Activated CD8-positive, alpha-beta memory T cell treated with anti-CD3 and anti-CD28 coated beads for 36 hours (primary cell): ENCODE data around the gene TPM3. TPM values are rescaled to one million over a fixed set of nuclear protein-coding genes. Genes with fewer than 3 reads are reported as not detected.

Experiments
- CTCF ChIA-PET: fragments of 350-600 bp; sonication (Branson Sonifier 250); formaldehyde crosslinking; loops from one replicate; lab custom pipeline; 2021; ENCODE audit warnings: antibody characterized with exemption; lab: Charles Lee
- POLR2A ChIA-PET: fragments of 350-600 bp; sonication (Branson Sonifier 250); formaldehyde crosslinking; loops from one replicate; lab custom pipeline; 2021; ENCODE audit warnings: antibody characterized with exemption; lab: Charles Lee
- total RNA-seq, 2 experiments: library from RNA; stranded (reverse); gene quantifications; one replicate each; pipeline ENCODE4 v1.2.3, GENCODE V29; 2021

The TPM3 gene
- total RNA-seq, 2 experiments from 2014 or later, result 796 to 807 TPM

DNA sequence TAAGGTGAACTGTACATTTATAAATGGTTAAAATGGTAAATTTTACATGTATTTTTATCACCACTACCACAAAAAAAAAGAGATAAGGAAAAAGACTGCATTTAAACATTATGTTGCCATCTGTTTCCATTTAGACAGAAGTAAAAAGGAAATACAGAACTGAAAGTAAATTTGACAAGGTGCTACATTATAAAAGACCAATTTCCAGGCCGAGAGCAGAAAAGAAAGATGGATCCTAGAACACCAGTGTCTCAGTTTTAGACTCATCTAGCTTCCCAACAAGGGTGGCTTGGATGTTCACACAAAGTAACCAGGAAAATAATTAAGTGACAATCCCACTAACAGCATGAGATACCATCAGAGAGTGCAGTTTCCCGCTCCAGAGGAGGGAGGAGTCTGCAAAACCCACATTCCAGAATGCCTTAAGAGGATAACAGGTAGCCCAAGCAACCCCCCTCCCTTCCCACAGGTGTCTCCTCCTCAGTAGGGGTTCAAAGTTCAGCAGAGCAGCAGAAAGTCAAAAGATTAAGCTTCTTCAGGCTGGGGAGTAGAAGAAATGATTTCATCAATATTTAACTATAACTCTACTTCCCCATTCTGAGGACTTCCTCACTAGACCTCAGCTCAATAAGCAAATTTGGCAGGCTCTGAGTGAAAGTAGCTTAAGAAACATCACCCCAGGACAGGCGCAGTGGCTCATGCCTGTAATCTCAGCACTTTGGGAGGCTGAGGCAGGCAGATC lies 11.8 kb downstream of the TPM3 start:
- CTCF ChIA-PET, result no interaction called here
- POLR2A ChIA-PET, result interaction anchor here (0.5 to 0.6 kb wide), 3 partner anchors 40 to 287 kb away, joined by 3 to 9 read pairs (median 4); partner anchors contain the start of gene UBAP2L

DNA sequence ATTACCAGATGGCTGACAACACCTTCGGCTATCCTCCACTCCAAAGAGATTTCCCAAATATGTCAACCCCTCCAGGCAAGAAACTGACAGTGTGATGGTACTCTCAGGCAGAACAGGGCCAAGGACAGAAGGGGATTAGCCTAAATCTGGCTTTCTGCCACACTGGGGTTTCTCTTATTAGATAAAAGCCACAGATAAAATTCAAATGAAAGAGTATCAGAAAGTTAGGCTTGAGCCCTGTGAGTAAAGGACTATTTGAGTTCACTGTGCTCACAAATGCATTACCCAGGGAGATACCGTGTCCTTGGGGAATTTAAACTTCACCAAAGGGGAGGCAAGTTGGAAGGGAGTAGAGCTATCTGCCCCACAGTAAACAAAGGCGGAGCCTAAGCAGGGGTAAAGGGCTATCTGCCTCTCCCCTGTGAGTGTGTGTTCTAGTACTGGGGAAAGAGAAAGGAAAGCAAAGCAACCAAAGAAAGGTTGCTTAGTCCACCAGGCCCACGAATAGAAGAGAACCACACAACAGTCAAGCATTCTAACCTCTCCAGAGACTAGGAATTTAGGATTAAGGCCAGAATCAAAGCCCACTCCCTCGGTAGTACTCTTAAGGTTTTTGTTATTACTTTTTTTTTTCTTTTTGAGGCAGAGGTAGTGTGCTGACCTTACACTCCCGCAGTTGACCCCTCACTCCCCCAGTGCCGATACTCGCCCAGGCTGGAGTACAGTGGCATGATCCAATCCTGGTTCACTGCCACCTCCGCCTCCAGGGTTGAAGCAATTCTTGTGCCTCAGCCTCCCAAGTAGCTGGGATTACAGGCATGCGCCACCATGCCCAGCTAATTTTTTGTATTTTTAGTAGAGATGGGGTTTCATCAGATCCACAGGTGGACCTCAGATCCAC lies 12.7 kb downstream of the TPM3 start:
- POLR2A ChIA-PET, result interaction anchor here (0.6 to 0.7 kb wide), 2 partner anchors 157 to 182 kb away, joined by 3 to 4 read pairs; no protein-coding TSS in a partner anchor
- CTCF ChIA-PET, result no interaction called here

DNA sequence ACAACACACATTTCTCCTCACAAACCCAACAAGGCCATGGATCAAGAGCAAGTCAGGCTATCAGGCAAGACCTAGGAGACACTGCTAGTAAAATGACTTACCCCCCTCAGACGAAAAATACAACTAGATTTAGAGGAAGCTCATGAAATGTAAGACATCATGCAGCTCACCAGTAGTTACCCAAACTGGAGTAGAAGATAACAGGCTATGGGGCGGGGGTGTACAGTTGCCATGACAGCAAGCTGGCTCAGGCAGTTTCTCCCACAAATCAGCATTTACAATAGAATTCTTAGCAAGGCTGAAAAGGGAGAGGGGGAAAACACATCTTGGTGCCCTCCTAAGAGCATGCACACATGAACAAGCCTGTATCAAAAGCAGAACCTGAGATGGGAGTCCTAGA lies 13.9 kb downstream of the TPM3 start:
- POLR2A ChIA-PET, result no interaction called here
- CTCF ChIA-PET, result no interaction called here

DNA sequence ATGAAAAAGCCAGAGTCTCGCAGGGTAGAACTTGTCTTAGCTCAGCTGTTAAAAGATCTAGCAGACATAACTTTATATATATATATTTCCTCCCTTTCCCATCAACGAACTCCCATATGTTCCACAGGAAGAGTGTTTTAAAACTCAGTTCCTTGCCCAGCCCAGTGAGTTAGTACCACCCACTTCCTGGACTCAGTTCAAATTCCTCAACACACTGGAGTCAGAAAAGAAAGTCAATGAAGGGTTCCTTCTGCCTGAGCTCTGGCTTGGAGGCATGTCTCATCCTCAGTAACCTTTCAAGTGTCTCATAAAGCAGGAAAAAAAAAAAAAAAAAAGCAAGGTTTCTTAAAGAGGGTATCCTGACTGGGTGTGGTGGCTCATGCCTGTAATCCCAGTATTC lies 15.6 kb downstream of the TPM3 start:
- ChIA-PET POLR2A (interaction anchor here (0.6 kb wide), 1 partner anchor 70 kb away, joined by 6 read pairs; no protein-coding TSS in a partner anchor), CTCF (interaction anchor here (0.5 to 1.3 kb wide), 4 partner anchors 10 to 159 kb away, joined by 3 to 4 read pairs (median 3); no protein-coding TSS in a partner anchor)

DNA sequence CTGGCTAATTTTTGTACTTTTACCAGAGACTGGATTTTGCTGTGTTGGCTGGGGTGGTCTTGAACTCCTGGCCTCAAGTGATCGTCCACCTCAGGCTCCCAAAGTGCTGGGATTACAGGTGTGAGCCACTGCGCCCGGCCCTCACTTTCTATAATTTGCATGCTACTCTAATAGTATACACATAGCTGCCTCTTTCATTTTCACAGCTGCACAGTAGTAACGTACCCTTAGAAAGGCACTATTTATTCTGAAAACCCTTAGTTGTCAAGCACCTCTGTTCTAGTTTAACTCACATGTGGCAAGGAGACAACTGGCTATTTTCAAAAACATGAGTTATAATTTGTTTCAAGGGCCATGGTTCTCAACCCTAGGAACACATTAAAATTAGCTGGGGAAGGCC lies 17.2 kb downstream of the TPM3 start:
- POLR2A ChIA-PET, result no interaction called here
- CTCF ChIA-PET, result interaction anchor here (1.5 kb wide), 1 partner anchor 17 kb away, joined by 4 read pairs; no protein-coding TSS in a partner anchor

DNA sequence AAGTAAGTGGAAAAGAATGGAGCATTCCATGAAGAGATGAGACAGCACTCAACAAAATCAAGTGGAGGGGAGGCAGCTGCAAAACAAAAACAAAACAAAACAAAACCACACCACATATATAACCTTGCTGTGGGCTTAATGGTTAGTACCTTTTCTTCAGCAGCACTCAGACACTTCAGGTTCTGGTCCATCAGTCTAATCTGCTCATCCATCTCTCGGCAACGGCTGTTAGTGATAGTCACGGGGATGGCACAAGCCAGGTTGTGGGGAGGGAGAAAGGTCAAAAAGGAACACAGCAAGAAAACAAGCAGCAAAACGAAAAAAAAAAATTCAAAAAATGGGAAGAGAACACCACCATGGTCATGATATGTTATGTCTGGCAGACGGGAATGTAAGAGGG lies 20.0 kb downstream of the TPM3 start:
- ChIA-PET CTCF (interaction anchor here (1.2 to 1.6 kb wide), 2 partner anchors 10 to 14 kb away, joined by 5 to 6 read pairs; no protein-coding TSS in a partner anchor), POLR2A (interaction anchor here (1.7 kb wide), 1 partner anchor 14 kb away, joined by 4 read pairs; no protein-coding TSS in a partner anchor)

DNA sequence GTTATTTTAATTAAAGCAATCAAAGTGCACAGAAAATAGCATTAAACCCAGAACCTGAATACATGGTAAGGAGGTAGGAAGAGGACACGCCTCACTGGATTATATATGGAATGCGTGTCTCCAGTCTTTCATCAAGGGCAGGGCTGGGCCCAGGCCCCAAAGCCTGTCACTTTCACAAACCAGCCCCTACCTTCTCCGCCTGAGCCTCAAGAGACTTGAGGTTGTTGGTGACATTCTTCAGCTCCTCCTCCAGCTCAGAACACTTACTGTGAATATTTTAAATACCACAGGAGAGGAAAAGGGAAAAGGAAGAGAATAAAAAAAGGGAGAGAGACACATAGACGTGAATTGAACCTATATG lies 20.7 kb downstream of the TPM3 start:
- POLR2A ChIA-PET, result interaction anchor here (0.5 to 1.7 kb wide), 4 partner anchors 11 to 326 kb away, joined by 3 to 6 read pairs (median 4); no protein-coding TSS in a partner anchor
- CTCF ChIA-PET, result interaction anchor here (1.2 to 1.6 kb wide), 3 partner anchors 11 to 155 kb away, joined by 4 to 6 read pairs (median 5); partner anchors contain the start of gene ATP8B2

DNA sequence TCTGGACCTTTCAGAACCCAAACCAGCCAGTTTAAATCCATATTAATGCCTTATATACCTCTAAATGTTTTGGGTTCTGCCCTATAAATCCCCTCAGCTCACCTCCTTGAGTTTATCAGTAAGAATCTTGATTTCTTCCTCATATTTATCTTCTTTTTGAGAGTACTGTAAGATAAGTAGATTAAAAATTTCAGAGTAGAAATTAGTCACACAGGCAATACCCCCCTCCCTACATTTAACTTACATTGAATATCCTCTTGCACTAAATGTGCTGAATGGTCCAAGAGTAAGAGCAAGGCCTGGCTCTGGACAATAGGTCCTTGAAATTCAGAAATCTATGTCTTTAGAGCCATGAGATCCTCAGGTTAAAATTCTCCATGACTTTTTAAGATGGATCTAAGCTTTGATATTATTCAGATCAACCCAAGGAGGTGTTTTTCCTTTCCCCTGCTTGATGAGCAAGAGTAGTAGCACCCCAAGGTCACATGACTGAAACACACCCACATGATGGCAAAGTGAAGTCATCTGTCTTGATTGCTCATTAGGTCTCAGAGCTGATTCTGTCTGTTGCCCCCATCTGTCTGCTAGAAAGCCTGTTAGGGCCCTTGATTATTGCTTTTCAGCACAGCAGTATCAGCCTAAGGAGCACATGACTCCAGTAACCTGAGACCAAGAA lies 21.2 kb downstream of the TPM3 start:
- ChIA-PET POLR2A (interaction anchor here (0.5 to 1.7 kb wide), 4 partner anchors 12 to 325 kb away, joined by 3 to 6 read pairs (median 4); no protein-coding TSS in a partner anchor), CTCF (interaction anchor here (1.2 to 1.6 kb wide), 3 partner anchors 11 to 155 kb away, joined by 4 to 6 read pairs (median 5); partner anchors contain the start of gene ATP8B2)

DNA sequence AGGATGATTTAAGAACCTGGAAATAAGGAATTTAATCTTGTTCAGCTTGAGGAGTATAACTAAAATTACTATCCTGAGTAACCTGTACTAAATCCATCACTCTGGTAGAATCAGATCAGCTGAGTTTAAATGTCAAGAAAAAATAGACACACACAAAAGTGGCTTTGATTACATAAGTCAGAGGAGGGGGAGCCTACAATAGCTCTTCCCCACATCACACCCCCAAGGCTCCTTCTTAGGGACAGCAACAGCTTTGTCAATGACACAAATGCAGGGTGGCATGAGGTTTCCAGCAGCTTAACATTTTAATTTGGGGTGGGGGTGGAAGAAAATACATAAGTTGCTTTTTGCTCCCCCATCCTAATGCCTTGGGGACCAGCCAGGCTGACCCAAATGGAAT lies 24.4 kb downstream of the TPM3 start:
- POLR2A ChIA-PET, result no interaction called here

DNA sequence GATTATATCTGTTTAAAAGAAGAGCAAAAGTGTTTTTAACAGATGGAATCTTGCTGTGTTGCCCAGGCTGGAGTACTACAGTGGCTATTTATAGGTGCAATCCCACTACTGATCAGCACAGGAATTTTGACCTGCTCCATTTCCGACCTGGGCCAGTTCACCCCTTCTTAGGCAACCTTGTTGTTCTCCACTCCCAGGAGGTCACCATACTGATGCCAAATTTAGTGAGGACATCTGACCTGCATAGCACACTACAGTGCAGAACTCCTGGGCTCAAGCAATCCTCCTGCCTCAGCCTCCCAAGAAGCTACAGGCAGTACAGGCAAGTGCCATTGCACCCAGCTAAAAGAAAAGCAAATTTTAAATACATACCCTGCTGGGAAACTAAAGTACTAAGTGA lies 25.7 kb downstream of the TPM3 start:
- ChIA-PET CTCF (interaction anchor here (1.1 to 1.7 kb wide), 2 partner anchors 10 to 150 kb away, joined by 3 to 4 read pairs; no protein-coding TSS in a partner anchor), POLR2A (interaction anchor here (0.6 to 0.7 kb wide), 3 partner anchors 9 to 589 kb away, joined by 3 read pairs; no protein-coding TSS in a partner anchor)

More for the DNA sequence above, 24.4 kb downstream of the TPM3 start:
- CTCF ChIA-PET, result no interaction called here

DNA sequence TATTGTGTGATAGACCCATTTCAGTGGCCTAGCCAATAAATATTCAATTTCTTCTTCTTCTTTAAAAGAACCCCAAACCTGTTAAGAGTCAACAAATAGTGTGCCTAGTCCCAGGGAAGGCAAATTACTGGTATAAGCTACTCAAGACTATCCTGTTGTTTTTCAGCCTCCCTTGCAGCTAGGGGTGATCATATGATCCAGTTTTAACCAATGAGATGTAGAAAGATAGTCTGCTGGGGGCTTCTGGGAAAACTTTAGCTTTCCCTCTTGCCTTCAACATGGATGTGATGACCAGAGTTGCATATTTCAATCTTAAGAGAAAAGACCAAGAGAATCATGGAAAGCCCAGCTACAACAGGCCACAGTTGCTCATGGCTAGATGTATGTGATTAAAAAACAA lies 32.3 kb downstream of the TPM3 start:
- ChIA-PET POLR2A (interaction anchor here (1.0 to 1.2 kb wide), 2 partner anchors 16 to 23 kb away, joined by 3 read pairs; no protein-coding TSS in a partner anchor), CTCF (interaction anchor here (0.6 to 1.2 kb wide), 3 partner anchors 60 to 363 kb away, joined by 3 read pairs; no protein-coding TSS in a partner anchor)

DNA sequence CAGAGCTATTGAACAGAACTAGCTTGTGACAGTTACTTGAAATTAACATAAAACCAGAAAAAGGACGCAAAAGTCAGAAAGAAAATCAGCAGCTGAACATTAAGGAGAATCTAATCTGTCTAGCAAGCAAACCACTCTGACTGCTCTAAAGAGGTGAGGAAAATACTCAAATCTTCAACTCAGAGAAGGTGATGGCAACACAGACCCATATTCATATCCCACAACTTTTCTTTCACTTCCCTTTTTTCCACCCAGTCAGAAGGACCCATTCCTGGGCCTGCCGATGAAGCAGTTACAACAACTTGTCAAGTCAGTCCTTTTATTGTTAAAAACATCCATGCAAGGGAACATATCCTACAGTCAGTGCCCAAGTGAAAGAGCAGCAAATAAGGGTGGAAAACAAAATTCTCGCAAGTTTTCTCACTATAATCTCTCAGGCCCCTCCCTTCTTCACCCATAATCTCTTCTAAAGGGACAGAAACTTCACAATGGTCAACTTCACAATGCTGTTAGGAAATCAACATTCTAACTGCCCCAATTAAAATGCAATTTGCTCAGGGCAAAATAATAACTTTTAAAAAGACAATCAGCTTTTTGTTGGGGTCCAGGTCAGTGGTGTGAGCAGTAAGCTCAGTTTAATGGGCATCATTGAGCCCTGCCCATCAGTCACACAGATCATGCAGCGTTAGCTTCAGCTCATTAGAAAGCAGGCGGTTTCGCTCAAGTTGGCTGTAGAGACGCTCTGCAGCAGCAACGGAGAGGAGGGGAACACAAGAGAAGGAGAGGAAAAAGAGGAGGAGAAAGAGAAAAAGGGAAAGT lies 33.4 kb downstream of the TPM3 start:
- ChIA-PET POLR2A (interaction anchor here (1.0 to 1.5 kb wide), 7 partner anchors 10 to 168 kb away, joined by 3 to 6 read pairs (median 4); partner anchors contain the start of gene UBAP2L), CTCF (interaction anchor here (0.6 to 1.8 kb wide), 5 partner anchors 13 to 254 kb away, joined by 3 to 6 read pairs (median 4); no protein-coding TSS in a partner anchor)

DNA sequence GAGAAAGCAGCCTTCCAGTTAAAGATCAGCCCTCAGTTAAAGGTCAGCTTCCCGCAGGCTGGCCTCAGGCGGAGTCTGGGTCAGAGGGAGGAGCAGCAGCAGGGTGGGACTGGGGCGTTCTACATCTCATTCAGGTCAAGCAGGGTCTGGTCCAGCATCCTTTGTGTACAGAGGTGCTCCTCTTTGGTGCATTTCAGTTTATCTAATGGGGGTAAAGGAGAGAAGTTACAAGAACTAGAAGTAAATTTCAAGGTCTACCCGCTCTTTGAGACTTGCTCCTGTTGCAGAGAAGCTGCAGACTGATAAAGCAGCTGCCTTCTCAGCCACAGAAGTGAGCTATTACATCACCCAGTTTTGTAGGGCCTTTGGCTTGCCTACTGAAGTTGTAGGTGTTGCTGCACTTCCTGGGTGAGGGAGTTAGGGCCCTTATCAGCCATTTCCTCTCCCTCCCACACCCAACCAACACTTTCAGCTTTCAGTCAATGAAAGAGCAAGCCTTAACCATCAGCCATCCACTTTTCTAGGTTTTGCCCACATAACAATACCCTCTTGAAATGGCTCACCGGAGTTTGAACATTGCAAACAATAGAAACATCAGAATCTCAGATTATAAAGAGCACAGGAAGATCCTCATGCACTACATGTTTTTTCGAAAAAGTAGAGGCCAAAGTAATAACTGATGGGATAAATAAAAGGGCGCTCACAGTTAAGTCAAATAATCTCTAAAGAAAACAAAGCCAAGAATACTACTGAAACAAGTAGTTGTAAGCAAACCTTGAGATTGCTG lies 34.2 kb downstream of the TPM3 start:
- ChIA-PET POLR2A (interaction anchor here (0.6 to 1.5 kb wide), 8 partner anchors 9 to 171 kb away, joined by 3 to 6 read pairs (median 4); partner anchors contain the start of gene UBAP2L), CTCF (interaction anchor here (1.1 to 1.8 kb wide), 3 partner anchors 13 to 24 kb away, joined by 4 to 6 read pairs (median 6); no protein-coding TSS in a partner anchor)

DNA sequence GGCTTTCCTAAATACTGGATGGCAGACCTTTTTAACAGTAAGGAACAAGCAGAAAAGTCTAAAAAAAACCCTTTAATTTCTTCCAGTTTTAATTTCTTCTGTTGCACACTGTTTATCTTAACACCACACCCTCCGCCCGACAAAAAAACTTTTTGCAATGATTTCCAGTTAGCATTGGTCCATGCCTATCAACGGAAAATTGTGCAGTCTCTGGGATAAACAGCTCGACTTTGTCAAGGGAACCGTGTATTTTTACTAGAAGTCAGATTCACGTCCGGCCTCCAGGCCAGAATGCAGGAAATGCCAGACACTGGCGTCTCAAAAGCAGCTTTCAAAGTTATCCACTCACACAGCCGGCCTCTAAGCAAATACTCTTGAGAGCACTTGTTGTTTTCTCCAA lies 36.6 kb downstream of the TPM3 start:
- CTCF ChIA-PET, result interaction anchor here (0.8 to 1.2 kb wide), 2 partner anchors 9 to 116 kb away, joined by 3 read pairs; no protein-coding TSS in a partner anchor

DNA sequence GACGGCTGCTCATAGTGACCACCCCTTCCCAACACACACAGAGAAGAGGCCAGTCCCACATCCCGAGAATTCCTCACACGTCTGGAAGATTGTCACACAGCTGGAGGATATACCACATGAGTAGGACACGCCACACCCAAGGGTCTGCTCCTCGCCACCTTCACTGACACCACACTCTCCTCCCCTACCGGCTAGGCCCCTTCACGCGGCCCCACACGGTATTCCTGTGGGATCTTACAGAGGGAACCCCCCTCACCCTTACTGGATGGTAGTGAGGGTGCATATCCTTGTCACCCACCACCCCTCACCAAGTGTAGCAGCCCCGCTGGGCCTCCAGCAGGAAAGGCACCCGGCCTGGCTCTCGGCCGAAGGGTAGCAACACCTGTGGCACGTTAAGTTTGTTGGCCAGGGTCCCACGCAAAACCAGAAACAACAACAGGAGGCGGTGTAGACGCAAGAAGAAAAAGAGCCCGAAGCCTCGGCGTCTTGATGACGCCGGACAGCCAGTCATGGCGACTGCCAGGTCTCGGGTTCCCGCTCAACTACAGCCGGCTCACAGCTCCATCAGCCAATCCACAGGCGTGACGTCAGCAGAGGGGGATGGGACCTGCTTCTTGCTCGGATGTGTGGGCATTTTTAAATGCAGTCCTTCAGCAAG lies 37.2 kb downstream of the TPM3 start, which contains the start of gene NUP210L:
Gene NUP210L, minus strand, starts transcription at position 540 of the 658 bp plus-strand sequence.
- ChIA-PET CTCF (interaction anchor here (0.8 kb wide), 1 partner anchor 117 kb away, joined by 3 read pairs; no protein-coding TSS in a partner anchor), POLR2A (no interaction called here)

More for the DNA sequence above, 36.6 kb downstream of the TPM3 start:
- POLR2A ChIA-PET, result no interaction called here

DNA sequence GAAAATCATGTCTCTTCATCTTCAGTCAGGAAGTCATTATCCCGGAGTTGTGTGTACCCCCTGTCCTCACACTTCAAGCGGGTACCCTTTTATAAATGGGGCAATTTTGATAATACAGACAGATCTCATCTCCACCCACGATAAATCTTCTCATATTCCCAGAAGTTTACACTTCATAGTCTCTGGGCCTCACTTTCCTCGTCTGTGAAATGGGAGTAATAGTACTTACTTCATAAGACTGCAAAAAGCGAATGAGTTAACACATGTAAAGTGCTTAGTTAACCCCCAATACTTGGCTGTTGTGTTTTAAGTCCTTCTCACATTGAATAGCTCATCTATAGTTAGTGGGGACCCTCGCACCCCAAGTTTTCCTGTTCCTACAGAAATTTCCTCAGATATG lies 37.8 kb downstream of the TPM3 start:
- CTCF ChIA-PET, result no interaction called here

More for the DNA sequence above, 37.8 kb downstream of the TPM3 start:
- POLR2A ChIA-PET, result no interaction called here
